NCI-H345 treated with DMSO at 0.1 percent for 48 hours (cell line): ENCODE data around the gene CRB1.
"Not testable (repeated sequence)": the region's sequence is repeated elsewhere in the genome, so short reads cannot be mapped to it uniquely, and the experiment has no call there.

Experiments
- DNase-seq: peaks from one replicate; lab custom pipeline; 2025; ENCODE audit not compliant: unreplicated experiment; lab: John Stamatoyannopoulos, UW

The CRB1 gene

GRCh38 chr1:197394831-197395608 is 127.0 kb downstream of the CRB1 start:
- DNase-seq, result no peak

GRCh38 chr1:197397895-197398294 is 129.8 kb downstream of the CRB1 start:
- no peak for DNase-seq

DNA sequence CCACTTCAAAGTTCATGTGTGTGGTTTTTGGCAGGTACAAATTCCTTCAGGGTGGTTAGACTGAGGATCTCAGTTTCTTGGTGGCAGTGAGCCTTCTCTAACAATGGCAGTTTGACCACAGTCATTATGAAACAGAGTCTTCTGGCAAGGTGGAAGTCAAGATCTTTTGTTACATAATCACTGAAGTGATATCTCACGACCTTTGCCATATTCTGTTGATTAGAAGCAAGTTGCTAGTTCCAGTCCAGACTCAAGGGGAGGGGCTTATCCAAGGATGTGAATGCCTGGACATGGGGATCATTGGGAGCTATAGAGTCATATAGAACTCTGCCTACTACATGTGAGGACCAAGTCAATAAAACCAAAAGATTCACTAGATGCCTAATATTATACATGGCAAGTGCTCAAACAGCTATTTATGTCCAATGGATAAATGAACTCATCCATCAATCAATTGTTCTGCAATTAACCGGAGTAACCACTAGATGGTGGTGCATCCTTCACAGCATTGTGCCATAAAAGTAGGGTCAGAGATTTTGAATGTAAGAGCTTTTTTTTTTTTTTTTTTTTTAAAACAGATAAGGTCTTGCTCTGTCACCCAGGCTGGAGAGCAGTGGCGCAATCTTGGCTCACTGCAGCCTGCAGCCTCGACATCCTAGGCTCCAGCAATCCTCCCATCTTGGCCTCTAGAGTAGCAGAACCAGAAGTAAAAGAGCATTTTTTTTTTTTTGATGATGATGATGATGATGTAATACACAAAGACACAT is 131.9 kb downstream of the CRB1 start:
- DNase-seq, result peak; percentile 13

DNA sequence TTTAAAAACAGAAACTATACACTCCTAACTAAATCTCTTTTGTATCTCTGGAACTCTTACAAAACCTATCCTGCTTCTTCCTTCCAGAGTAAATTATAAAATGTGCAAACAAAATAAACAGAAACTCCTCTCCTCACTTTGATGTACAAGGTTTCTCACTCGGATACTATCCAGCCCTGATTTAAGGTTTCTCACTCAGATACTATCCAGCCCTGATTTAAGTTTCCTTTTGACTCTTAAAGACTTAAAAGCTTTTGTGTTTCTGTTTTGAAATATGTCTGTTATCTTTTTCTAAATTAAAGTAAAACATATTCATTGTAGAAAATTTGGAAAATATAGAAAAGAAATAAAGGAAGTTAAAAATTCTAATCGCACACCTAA is 132.5 kb downstream of the CRB1 start:
- no peak for DNase-seq

GRCh38 chr1:197402189-197402588 is 134.1 kb downstream of the CRB1 start:
- no peak for DNase-seq

- not testable (repeated sequence) for DNase-seq
Observed at GRCh38 chr1:197404774-197405173, 136.7 kb downstream of the CRB1 start.

- DNase-seq, result not testable (repeated sequence)
Observed at GRCh38 chr1:197405614-197406013, 137.6 kb downstream of the CRB1 start.

- no peak for DNase-seq
Observed at GRCh38 chr1:197413564-197413963, 145.5 kb downstream of the CRB1 start.

DNA sequence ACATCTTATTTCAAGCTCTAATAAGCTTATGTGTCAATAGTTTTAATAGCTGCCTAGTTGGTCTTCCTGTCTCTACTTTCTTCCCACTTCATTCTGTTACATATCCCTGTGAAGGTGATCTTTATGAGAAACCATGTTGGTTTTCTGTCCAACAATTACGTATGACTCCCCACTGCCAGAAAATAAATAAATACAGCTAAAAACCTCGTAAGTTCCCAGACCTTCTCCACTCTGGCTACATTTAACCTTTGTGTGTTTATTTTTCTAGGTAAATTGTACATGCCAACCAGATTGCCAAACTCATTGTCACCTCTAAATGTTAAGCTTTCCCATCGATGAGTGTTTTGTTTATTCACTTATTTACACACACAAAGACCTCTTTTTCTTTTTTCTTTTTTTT is 147.2 kb downstream of the CRB1 start:
- DNase-seq, result no peak

DNA sequence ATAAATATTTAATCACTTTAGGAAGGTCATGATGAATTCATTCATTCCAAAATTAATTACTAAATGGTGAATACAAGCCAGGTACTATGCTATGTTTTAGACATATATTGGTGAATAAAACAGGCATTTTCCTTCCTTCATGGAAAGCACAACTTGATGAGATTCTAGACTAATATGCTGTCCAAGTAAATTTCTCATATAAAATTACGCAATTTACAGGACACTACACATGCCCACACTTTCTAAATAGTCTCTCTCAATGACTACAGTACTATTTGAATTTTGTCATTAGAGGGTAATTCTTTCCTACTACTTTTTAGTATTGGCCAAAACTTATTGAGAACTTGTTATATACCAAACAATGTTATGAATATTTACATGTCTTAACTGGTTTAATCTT is 150.6 kb downstream of the CRB1 start:
- no peak for DNase-seq

DNA sequence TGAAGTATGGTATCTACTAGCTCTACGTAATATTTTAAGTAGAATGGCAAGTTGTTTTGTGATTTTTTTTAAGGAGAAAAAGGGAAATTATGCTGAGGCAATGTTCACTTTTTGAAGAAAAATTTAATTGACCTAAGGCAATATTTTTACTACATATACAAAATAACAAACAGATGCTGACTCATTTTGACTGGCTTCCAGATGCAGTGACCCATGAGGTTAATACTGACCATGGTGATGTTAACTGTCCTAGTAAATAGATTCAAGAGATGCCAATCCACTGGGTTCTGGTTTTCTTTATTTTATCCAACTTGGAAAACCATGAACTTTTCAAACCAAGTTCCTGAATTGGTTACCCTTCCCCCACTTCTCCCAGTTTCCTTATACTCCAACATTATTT is 154.9 kb downstream of the CRB1 start:
- no peak for DNase-seq

GRCh38 chr1:197424380-197424779 is 156.3 kb downstream of the CRB1 start:
- no peak for DNase-seq

- no peak for DNase-seq
Observed at GRCh38 chr1:197429372-197429771, 161.3 kb downstream of the CRB1 start.

DNA sequence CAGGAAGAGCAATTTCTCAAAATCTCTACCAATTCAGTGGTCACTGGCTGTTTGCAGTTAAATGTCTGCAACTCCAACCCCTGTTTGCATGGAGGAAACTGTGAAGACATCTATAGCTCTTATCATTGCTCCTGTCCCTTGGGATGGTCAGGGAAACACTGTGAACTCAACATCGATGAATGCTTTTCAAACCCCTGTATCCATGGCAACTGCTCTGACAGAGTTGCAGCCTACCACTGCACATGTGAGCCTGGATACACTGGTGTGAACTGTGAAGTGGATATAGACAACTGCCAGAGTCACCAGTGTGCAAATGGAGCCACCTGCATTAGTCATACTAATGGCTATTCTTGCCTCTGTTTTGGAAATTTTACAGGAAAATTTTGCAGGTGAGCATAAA is 167.2 kb downstream of the CRB1 start:
- DNase-seq, result no peak

DNA sequence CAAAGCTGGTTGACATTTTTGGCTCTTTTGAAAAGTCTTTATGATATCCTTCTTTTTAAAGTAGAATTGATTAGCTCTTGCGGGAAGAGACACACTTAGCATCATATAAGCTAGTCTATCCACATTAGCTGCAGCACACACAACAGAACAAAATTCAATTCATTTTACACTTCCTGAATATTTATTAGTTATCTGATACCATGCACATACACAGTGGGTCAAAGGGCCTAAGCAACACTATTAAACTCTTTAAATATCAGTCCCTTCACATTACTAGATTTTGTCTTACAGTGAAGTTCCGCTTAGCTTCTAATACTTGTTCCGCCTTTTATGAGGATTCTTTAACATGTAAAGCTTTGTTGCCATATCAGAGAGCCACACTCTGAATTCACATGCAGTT is 169.5 kb downstream of the CRB1 start:
- DNase-seq, result no peak

DNA sequence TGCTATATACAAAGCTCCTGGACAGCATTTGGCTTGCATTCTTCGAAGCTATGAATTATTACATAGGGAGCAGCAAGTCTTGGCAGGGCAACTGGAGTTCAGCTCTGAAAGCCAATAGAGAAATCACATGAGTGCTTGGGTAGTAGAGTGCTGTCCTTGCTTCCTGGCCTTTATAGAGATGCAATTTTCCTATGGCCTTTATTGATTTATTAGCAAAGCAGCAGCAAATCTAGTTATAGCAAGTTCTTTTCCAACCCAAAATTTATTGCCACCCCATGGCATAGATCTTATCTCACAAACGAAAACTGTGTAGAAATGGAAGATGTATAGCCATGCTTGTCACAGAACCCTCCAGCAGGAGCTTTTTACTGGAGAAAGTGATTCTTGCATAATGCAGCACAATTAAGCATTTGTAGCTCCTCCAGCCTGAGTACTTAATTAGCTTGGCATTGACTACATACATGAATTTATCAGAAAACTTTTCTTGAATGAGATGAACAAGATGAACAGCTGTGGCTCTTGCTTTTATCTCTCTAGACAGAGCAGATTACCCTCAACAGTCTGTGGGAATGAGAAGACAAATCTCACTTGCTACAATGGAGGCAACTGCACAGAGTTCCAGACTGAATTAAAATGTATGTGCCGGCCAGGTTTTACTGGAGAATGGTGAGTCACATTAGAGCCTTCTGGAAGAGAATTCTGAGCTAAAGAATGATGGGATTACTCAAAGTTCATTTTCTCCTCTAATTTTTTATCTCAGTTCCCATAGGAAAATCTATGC is 170.1 kb downstream of the CRB1 start:
- DNase-seq, result no peak

DNA sequence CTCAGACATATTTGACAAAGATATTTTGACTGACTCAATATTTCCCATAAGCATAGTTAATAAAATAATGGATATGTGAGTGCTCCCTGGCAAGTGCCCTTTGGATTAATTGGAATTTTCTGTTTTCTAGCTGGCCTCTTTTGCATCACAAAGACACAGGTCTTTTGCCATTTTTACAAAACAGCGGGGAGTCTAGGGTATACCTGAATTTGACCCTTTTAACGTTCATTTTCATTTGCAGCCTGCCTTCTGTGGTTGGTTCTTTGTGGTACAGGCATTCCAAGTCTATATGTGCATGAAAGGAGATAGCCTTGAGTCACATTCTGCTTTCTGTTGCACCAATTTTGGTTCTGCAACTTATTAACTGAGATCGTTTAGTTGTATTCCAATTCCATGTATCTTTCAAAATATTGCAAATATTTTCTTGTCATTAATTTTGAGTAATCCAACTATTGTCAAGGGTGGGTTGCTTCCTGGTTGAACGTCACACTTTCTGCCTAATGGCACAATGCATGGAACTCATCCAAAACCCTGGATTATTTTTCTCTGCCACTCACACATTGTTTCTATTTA is 171.7 kb downstream of the CRB1 start:
- DNase-seq, result no peak

DNA sequence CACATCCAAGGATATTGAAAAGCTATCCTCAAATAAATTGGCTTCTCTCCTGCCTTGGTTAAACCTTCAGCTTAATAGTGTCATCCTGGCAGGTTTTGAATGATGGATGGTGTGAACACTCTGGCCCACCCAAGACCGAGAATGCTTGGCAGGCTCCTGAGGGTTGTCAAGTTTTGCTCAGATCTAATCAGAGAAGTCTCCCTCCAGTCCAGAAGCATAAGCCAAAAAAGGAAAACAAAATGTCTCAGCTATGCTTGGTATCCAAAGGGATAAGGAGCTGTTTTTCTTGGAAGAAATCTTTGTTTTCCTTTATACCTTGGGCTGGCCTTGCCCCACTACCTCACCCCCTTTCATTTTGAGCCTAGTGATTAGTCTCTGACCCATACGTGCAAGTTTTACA is 172.7 kb downstream of the CRB1 start:
- no peak for DNase-seq

GRCh38 chr1:197441999-197442414 is 174.0 kb downstream of the CRB1 start:
- no peak for DNase-seq

DNA sequence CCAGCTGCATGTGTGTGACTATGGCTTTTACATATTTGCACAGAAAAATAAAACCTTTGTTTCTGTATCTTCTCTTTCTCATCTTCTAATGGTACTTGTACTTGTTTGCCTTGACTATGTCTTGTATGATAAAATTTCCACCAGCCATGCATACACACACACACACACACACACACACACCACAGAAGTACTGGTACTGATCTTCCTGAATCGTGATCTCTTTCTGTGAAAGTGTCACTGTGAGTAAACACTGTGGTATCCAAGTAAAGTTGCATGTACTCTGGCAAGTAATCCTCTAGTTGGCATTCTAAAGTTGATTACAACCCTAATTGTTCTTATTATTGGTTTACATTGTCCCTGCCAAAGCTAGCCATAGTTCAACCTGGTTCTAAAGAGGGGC is 176.7 kb downstream of the CRB1 start:
- DNase-seq, result no peak

GRCh38 chr1:197448121-197448779 is 180.2 kb downstream of the CRB1 start:
- DNase-seq, result no peak
